Skin epidermis (tissue), 12 donors: ENCODE measurements around the gene BRCA1.
"Not testable (repeated sequence)": the region's sequence is repeated elsewhere in the genome, so short reads cannot be mapped to it uniquely, and the experiment has no call there.

Experiments used
- H3K27ac ChIP-seq, 21 experiments: fragments of 200-600 bp; sonication (generic) in 11 of 21; one replicate each; pipeline ENCODE4 v1.5.0; 2020; ENCODE audit warnings: mild to moderate bottlenecking in 3 of 21, inconsistent platforms in 2 of 21, moderate library complexity in 2 of 21
- H3K4me3 ChIP-seq, 7 experiments: fragments of 200-600 bp; sonication (generic) in 2 of 7; one replicate each; pipeline ENCODE4 v1.5.0; 2020; ENCODE audit warnings: inconsistent platforms in 2 of 7, mild to moderate bottlenecking in 2 of 7, moderate library complexity in 1 of 7

Gene BRCA1

GRCh38 chr17:43125133-43125966 is at the start of gene BRCA1:
TSS of gene BRCA1 (minus strand) at chr17:43125364. CDS start at chr17:43124096, 1,268 bp downstream.
- Histone ChIP-seq H3K27ac (peak within 1 kb of the TSS; percentile 5 to 91 (median 77)), H3K4me3 (peak within 1 kb of the TSS; percentile 44 to 68 (median 54))

GRCh38 chr17:43171586-43172487 is 46.7 kb upstream of the BRCA1 start:
- peak overlapping the region; percentile 54 to 97 (median 95) for H3K27ac ChIP-seq
- peak overlapping the region; percentile 64 to 82 (median 74) for H3K4me3 ChIP-seq

DNA sequence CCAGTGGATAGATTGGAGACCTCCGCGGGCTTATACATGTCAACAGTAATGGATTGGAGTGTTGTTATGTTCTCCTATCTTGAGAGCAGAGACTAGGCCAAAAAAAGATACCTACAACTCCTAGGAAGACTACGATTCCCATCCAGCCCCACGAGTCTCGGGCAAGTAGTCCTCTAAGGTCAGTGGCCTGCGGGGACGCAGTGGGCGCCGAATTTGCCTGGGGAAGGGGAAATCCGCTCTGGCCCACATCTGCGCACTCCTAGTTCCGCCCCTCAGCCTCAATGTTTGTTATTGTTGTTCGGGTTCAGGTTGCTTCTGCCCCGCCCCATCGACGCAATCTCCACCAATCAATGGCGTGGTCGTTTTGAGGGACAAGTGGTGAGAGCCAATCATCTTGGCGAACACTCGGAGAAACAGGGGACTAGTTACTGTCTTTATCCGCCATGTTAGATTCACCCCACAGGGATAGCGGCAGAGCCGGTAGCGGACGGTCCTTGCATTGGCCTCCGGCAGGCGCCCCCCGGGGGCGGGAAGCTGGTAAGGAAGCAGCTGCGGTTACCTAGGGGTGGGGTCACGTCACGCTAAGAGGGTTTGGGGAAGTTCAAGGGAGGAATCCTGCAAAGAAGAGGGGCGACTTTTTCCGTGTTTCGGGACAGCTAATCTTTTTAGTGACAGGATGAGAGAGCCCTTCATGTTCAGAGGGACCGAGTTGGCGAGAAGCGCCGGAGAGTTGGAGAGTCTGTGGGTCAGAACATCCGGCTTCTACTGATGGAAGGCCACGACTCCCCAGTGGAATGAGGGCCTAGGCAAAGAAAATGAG is 45.8 kb upstream of the BRCA1 start, which contains the start of gene NBR1:
Gene NBR1 (plus strand): TSS at position 449 of the 820 bp plus-strand sequence. CDS start 4,586 bp downstream, outside the sequence.
- Histone ChIP-seq H3K4me3 (peak within 1 kb of the TSS; percentile 64 to 82 (median 74)), H3K27ac (peak within 1 kb of the TSS; percentile 62 to 97 (median 95))

GRCh38 chr17:43170140-43170765 is 45.1 kb upstream of the BRCA1 start:
- Histone ChIP-seq H3K27ac (peak overlapping the region; percentile 62 to 97 (median 95)), H3K4me3 (peak overlapping the region; percentile 64 to 82 (median 74))

DNA sequence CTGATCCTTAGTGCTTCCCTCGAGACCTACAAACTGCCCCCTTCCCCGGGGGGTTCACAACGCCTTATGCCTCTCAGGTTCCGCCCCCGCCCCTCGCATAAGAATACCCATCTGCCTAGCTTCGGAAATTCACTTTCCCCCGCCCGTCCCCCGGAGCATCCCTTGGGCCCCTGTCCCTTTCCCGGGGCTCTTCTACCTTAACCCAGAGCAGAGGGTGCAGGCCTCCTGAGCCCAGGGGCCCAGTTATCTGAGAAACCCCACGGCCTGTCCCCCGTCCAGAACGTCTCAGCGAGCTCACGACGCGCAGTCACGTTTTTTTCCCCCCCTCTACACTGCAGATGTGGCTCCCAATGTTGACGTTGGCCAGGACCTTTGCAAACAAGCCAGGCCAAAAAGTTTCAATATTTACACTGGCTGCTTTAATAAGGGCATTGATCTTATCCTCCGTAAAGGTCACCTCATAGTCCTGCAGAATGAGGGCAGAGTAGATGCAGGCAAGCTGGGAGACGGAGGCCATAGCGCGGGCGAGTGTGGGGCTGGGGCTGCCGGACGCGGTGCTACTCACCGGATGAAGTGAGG is 44.5 kb upstream of the BRCA1 start:
- Histone ChIP-seq H3K4me3 (peak overlapping the region; percentile 64 to 82 (median 74)), H3K27ac (peak overlapping the region; percentile 7 to 97 (median 94))

DNA sequence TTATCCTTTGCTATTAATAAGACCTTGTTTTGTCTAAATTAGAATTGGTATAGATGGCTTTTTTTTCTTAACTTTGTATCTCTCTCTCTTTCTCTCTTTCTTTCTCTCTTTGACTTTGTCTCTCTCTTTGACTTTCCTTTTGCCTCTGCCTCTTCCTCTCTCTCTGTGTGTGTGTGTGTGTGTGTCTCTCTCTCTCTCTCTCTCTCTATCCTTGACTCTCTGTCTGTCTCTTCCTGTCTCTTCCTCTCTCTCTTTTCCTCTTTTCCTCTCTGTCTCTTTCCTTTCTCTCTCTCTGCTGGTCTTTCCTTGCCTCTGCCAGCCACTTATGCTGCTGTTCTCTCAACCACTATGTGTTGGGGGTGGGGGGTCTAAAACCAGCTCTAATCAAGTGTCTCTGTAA is 40.8 kb upstream of the BRCA1 start:
- not testable (repeated sequence) for H3K27ac ChIP-seq, H3K4me3 ChIP-seq

GRCh38 chr17:43159957-43160356 is 34.8 kb upstream of the BRCA1 start:
- not testable (repeated sequence) for H3K4me3 ChIP-seq, H3K27ac ChIP-seq

DNA sequence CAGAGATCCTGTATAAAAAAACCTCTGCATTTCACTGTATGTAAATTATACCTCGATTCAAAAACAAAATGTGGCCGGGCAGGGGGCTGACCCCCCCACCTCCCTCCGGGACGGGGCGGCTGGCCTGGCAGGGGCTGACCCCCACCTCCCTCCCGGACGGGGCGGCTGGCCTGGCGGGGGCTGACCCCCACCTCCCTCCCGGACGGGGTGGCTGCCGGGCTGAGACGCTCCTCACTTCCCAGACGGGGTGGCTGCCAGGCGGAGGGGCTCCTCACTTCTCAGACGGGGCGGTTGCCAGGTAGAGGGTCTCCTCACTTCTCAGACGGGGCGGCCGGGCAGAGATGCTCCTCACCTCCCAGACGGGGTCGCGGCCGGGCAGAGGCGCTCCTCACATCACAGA is 34.1 kb upstream of the BRCA1 start:
- H3K27ac ChIP-seq, H3K4me3 ChIP-seq: not testable (repeated sequence)

- Histone ChIP-seq H3K4me3 (no peak overlapping the region), H3K27ac (no peak overlapping the region)
Measured at GRCh38 chr17:43155666-43156065, 30.5 kb upstream of the BRCA1 start.

DNA sequence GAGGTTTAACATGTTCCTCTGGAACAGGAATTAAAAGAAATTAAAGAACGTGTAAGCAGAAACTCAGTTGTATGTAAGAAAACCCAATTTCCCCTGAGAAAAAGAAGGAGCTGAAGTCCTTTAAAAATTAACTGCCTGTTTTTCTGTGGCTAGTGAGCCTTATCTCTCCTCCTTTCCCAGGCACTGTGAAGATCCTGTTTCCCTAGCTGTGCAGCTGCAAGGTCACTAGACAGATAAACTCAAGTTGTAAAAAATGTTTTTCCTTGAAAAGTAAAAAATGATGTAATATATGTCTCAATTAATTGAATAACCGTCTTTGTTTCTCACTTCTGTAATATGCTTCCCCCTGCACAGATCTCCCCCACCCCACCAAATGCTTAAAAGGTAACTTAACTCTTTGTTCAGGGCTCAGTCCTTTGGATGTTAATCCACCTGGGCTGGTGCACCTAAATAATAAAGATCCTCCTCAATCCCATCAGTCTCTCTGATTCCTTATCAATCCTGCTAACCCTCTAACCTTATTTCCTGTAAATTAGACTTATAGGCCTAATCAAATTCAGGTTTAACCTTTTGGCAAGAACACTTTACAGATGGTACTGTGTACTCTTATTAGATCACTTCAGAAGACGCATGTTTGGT is 28.2 kb upstream of the BRCA1 start:
- not testable (repeated sequence) for H3K4me3 ChIP-seq, H3K27ac ChIP-seq

DNA sequence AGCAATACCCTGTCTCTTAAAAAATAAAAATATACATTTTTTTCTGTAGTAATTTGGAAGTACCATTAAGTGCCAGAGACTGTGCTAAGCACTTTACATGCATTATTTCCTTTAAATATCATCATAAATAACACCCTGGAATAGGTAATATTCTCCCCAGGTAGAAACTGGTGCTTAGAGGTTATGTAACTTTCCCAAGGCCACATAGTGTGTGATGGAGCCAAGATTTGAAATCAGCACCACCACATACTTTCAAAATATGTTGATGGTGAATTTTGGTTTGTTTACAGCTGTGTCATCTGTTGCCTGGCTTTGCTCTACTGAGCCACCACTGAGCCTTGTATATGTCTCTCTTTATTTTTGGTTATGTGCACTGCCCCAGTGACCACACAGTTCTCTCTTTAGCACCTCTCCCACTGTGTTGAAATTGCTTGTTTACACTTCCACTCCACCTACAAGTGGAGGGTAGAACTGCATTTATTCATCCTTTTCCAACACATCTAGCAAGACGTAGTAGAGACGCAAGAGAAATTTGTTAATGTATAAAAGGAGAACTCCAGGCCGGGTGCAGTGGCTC is 26.8 kb upstream of the BRCA1 start:
- no peak overlapping the region for H3K27ac ChIP-seq
- H3K4me3 ChIP-seq: no peak overlapping the region

- H3K27ac ChIP-seq: no peak overlapping the region
Measured at GRCh38 chr17:43146649-43147048, 21.5 kb upstream of the BRCA1 start.

GRCh38 chr17:43143201-43143600 is 18.0 kb upstream of the BRCA1 start:
- Histone ChIP-seq H3K4me3 (no peak overlapping the region), H3K27ac (no peak overlapping the region)

More at GRCh38 chr17:43146649-43147048, 21.5 kb upstream of the BRCA1 start:
- no peak overlapping the region for H3K4me3 ChIP-seq

DNA sequence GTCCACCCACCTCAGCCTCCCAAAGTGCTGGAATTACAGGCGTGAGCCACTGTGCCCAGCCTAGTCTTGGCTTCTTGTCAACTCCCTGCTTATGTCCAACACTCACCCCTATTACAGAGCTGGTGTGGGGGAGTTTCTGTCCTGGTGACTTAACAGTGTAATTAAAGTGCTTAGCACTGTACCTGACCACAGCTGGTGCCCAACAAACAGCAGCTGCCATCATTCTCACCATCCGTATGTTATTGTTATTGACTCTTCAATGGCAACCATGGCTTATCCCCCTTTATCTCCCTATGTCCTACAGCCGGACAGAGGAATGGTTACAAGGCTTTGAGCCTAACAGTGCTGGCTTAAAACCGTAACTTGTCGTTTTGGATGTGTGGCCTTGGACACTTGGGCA is 17.0 kb upstream of the BRCA1 start:
- Histone ChIP-seq H3K4me3 (no peak overlapping the region), H3K27ac (no peak overlapping the region)

GRCh38 chr17:43140396-43141332 is 15.5 kb upstream of the BRCA1 start:
- no peak overlapping the region for H3K4me3 ChIP-seq
- H3K27ac ChIP-seq: no peak overlapping the region

DNA sequence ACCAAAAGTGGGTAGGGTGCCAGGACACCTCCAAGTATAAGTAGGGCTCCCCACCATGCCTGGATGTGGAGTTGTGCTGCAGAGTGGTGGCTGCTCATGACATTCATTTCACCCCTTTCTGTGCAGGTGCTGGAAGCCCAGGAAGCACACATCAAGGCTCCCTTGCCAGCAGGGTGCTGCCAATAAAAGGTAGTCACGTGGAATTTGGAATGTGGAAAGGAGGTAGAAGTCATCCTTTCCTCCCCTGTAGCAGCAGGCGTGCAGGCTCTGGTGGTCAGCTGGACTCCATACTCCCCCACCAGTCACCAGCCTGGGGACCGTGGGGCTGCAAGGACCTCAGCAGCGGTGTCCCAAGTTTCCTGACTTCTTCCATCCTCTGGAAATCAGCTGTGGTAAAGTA is 13.4 kb upstream of the BRCA1 start:
- not testable (repeated sequence) for H3K27ac ChIP-seq, H3K4me3 ChIP-seq

DNA sequence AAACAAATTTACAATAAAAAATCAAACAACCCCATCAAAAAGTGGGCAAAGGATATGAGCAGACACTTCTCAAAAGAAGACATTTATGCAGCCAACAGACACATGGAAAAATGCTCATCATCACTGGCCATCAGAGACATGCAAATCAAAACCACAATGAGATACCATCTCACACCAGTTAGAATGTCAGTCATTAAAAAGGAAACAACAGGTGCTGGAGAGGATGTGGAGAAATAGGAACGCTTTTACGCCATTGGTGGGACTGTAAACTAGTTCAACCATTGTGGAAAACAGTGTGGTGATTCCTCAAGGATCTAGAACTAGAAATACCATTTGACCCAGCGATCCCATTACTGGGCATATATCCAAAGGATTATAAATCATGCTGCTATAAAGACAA is 11.4 kb upstream of the BRCA1 start:
- not testable (repeated sequence) for H3K4me3 ChIP-seq, H3K27ac ChIP-seq
